PFSK-1 (cell line): ENCODE data around the gene ANKRD60.

Experiments
- FOXP2 ChIP-seq: optimal IDR thresholded peaks from 2 replicates; pipeline ENCODE3; 2011; ENCODE audit warnings: borderline replicate concordance, control low read depth, inconsistent platforms; ENCODE audit not compliant: insufficient read depth; ENCODE audit errors: extremely low read length, extremely low read depth
- POLR2AphosphoS5 ChIP-seq: IDR thresholded peaks from 2 replicates; pipeline ENCODE4 v1.6.1; 2012; ENCODE audit warnings: low read depth, mild to moderate bottlenecking, control low read depth, low read length, moderate library complexity
- REST ChIP-seq, 2 experiments: IDR thresholded peaks; 2 replicates each; pipeline versions ENCODE4 v1.6.1 to v1.8.0; 2011 to 2012; ENCODE audit warnings: low read depth in 2 of 2, low read length in 2 of 2, control low read depth in 1 of 2, inconsistent platforms in 1 of 2, mild to moderate bottlenecking in 1 of 2, moderate library complexity in 1 of 2; ENCODE audit not compliant: insufficient read depth in 1 of 2
- SIN3A ChIP-seq: IDR thresholded peaks from 2 replicates; pipeline ENCODE4 v1.6.1; 2012; ENCODE audit warnings: mild to moderate bottlenecking, low read length, moderate library complexity, borderline replicate concordance; ENCODE audit not compliant: insufficient read depth
- TAF1 ChIP-seq: IDR thresholded peaks from 2 replicates; pipeline ENCODE4 v1.6.1; 2012; ENCODE audit warnings: low read length, control low read depth, borderline replicate concordance; ENCODE audit not compliant: insufficient read depth

ANKRD60 gene

DNA sequence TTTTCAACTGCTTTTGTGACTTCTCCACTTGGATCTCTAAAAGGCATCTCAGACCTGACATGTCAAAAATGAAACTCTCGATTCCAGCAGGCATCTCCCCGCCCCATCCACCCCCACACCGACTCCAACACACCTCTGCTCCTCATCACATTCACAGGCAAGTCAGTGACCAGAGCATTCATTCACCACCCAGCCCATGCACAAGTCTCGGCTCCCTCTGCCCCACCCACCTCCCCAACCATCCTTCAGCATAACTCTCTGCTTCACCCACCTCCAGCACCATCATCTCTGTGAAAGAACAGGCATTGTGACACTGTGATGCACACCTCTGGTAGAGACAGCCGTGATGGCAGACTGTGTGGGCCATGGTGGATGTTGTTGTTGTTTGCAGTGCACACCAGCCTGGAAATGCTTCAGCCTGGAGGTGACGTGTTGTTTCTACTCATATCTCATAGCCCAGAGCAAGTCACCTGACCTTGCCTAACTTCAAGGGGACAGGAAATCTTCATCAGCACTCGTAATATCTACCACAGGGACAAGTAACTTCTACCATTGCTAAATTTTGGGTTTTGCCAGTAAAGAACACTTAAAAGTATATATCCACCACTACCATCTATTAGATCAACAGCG is 56.5 kb downstream of the ANKRD60 start:
- TF ChIP-seq SIN3A (no peak), POLR2AphosphoS5 (no peak), TAF1 (no peak), REST (IDR thresholded peaks at IDR 0.05; ENCODE audit: insufficient read depth in 1 of 2, low read depth in 2 of 2, low read length in 2 of 2) (no peak), FOXP2 (no peak)

DNA sequence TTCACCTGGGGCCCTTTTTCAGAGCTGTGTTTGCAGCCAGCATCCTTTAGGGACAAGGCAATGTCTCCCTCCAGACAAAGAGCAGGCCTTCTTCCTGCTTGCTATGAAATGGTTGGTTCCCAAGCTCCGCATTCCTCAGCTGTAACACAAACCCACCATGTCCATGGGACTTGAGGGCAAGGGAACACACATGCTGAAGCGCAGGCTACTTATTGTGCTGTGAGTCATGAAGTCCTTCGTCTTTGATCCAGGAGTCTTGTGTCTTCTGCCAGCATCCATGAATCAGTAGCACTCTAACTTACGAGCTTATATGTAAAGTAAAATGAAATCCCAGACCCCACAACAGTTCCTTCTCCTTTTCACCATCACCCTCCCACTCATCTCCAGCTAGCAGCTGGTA is 59.0 kb downstream of the ANKRD60 start:
- no peak for TF ChIP-seq POLR2AphosphoS5
- TF ChIP-seq SIN3A, result no peak
- no peak for TF ChIP-seq TAF1
- TF ChIP-seq FOXP2, result no peak
- TF ChIP-seq REST (IDR thresholded peaks at IDR 0.05; ENCODE audit: insufficient read depth in 1 of 2, low read depth in 2 of 2, low read length in 2 of 2), result no peak

GRCh38 chr20:58168843-58169242 is 59.6 kb downstream of the ANKRD60 start:
- TF ChIP-seq SIN3A, result no peak
- TF ChIP-seq TAF1, result no peak
- no peak for TF ChIP-seq FOXP2
- no peak for TF ChIP-seq REST (IDR thresholded peaks at IDR 0.05; ENCODE audit: insufficient read depth in 1 of 2, low read depth in 2 of 2, low read length in 2 of 2)
- no peak for TF ChIP-seq POLR2AphosphoS5

DNA sequence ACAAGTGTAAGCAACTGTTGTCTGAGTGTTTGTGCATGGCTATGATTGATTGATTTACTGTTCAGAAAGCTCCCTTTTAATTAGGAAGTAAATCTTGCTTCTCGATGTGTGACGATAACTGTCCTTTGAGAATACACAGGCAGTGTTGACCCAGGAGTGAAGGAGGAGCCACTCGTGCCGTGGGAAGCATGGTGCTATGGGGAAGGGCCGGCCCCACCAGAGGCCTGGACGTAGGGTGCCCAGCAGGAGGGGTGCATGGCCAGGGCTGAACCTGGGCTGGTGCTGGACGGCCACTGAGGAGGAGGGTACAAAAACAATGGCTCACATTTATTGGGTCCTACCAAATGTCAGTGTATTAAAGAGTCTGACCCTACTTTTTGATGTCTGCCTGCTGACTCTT is 60.7 kb downstream of the ANKRD60 start:
- no peak for TF ChIP-seq TAF1
- TF ChIP-seq SIN3A, result no peak
- TF ChIP-seq REST (IDR thresholded peaks at IDR 0.05; ENCODE audit: insufficient read depth in 1 of 2, low read depth in 2 of 2, low read length in 2 of 2), result no peak
